SU-DHL-6 (cell line): Measurements from ENCODE around the gene ITGB1BP2.
"Not testable (repeated sequence)": the region's sequence is repeated elsewhere in the genome, so short reads cannot be mapped to it uniquely, and the experiment has no call there.

Source experiments
- H2AFZ ChIP-seq: fragments of 200-600 bp; sonication (generic); 2 replicates; pipeline ENCODE4 v1.6.1; 2014; ENCODE audit warnings: low read depth, mild to moderate bottlenecking, moderate library complexity, mixed read lengths, antibody characterized with exemption, low read length; ENCODE audit not compliant: severe bottlenecking
- H3F3A ChIP-seq: fragments of 200-600 bp; shearing (Covaris generic); 2 replicates; pipeline ENCODE4 v1.6.0; 2016; ENCODE audit warnings: antibody characterized with exemption, mild to moderate bottlenecking; ENCODE audit not compliant: insufficient read depth
- H3K27ac ChIP-seq: fragments of 200-600 bp; sonication (generic); 2 replicates; pipeline ENCODE4 v1.5.1; 2016; ENCODE audit warnings: low read depth, mild to moderate bottlenecking, low read length, moderate library complexity, mixed read lengths
- H3K27me3 ChIP-seq: fragments of 200-600 bp; sonication (generic), shearing (Covaris generic); 2 replicates; pipeline ENCODE4 v1.6.0; 2014; ENCODE audit warnings: mild to moderate bottlenecking, low read length
- H3K36me3 ChIP-seq: fragments of 200-600 bp; sonication (generic); 2 replicates; pipeline ENCODE4 v1.6.1; 2014; ENCODE audit warnings: mild to moderate bottlenecking, low read length, mixed read lengths
- H3K4me2 ChIP-seq: fragments of 300-600, 200-600 bp; shearing (Covaris generic), sonication (generic); 2 replicates; pipeline ENCODE4 v1.6.0; 2014; ENCODE audit warnings: low read length, low read depth, mild to moderate bottlenecking; ENCODE audit not compliant: poor library complexity, severe bottlenecking
- H3K4me3 ChIP-seq: fragments of 200-600 bp; sonication (generic); 2 replicates; pipeline ENCODE4 v1.5.1; 2014; ENCODE audit warnings: antibody characterized with exemption, low read length, mild to moderate bottlenecking, mixed read lengths; ENCODE audit not compliant: insufficient read depth, poor library complexity, severe bottlenecking
- H3K79me2 ChIP-seq: fragments of 200-600 bp; sonication (generic); 2 replicates; pipeline ENCODE4 v1.6.1; 2014; ENCODE audit warnings: mild to moderate bottlenecking, low read length, moderate library complexity; ENCODE audit not compliant: insufficient read depth
- H3K9ac ChIP-seq: fragments of 200-600 bp; sonication (generic); 2 replicates; pipeline ENCODE4 v1.7.0; 2014; ENCODE audit warnings: mild to moderate bottlenecking, low read length
- H3K9me2 ChIP-seq: fragments of 200-600 bp; sonication (generic); replicated peaks from 2 replicates; pipeline ENCODE4 v1.6.1; 2014; ENCODE audit warnings: low read length; ENCODE audit not compliant: insufficient read depth
- H3K9me3 ChIP-seq: fragments of 200-600 bp; sonication (generic); 2 replicates; pipeline ENCODE4 v1.6.1; 2014; ENCODE audit warnings: low read length, mixed read lengths; ENCODE audit not compliant: insufficient read depth
- H4K20me1 ChIP-seq: fragments of 200-600 bp; sonication (generic); 2 replicates; pipeline ENCODE4 v1.6.1; 2014; ENCODE audit warnings: low read depth, mild to moderate bottlenecking, antibody characterized with exemption, low read length, moderate library complexity, mixed read lengths

The ITGB1BP2 gene

GRCh38 chrX:71352439-71352838 is 50.9 kb downstream of the ITGB1BP2 start:
- H3K4me2 ChIP-seq, H3K4me3 ChIP-seq, H3K9ac ChIP-seq, H4K20me1 ChIP-seq, H3K79me2 ChIP-seq, H2AFZ ChIP-seq, H3K27me3 ChIP-seq, H3K27ac ChIP-seq, H3K36me3 ChIP-seq, H3F3A ChIP-seq, H3K9me3 ChIP-seq, H3K9me2 ChIP-seq: not testable (repeated sequence)
